ENCODE measurements around the gene YIF1A. TPM values are rescaled to one million over a fixed set of nuclear protein-coding genes. Genes with fewer than 3 reads are reported as not detected.

The YIF1A gene
- total and polyA plus RNA-seq, 4 donors: 93.0 to 136 (median 117) TPM

DNA sequence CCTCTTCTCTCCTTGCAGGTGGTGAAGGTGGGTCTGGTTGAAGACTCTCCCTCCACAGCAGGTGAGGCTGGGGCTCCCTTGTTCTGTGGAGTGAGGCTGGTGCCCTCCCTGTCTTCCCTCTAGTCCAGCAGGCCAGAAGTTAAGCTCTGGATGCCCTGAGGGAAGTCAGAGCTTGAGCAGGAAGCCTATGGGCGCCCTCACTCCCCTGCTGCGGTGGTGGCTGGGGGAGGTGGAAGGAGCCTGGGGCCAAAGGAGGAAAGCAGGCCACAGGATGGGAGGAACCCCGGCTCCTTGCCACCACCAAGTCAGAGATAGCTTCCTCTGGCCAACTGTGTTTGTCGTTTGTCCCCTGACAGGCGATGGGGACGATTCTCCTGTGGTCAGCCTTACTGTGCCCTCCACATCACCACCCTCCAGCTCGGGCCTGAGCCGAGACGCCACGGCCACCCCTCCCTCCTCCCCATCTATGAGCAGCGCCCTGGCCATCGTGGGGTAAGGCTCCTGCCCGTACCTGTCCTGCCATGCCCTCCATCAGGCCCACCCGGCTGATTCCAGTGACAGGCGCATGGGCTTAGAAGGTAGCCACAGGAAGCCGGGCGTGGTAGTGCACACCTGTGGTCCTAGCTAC lies 50.0 kb downstream of the YIF1A start:
- 95% methylated on average over 17 of the region's 17 CpGs for WGBS
- H3K4me3 ChIP-seq (ENCODE audit: low read depth in 1 of 3, low read length in 3 of 3): no peak overlapping the region
- no peak overlapping the region for H3K27ac ChIP-seq (ENCODE audit: low read depth in 1 of 2, low read length in 2 of 2)

More for the DNA sequence above, 50.0 kb downstream of the YIF1A start:
- Histone ChIP-seq H3K27me3 (ENCODE audit: control insufficient read depth in 4 of 4, insufficient read depth in 4 of 4, low read length in 3 of 4) (no peaks in the 10 kb centered on the region), H3K4me1 (ENCODE audit: control insufficient read depth in 4 of 4, insufficient read depth in 4 of 4, low read length in 3 of 4) (no peaks in the 10 kb centered on the region), H3K36me3 (ENCODE audit: control insufficient read depth in 4 of 4, insufficient read depth in 3 of 4, low read depth in 1 of 4, low read length in 3 of 4) (peaks cover 1 to 31% (median 5%) of the 10 kb centered on the region in 4 donors), H3K9me3 (ENCODE audit: control insufficient read depth in 4 of 4, low read length in 3 of 4) (no peaks in the 10 kb centered on the region), H3K9ac (ENCODE audit: low read depth in 1 of 2, low read length in 2 of 2) (no peak overlapping the region)
- no peak for DNase-seq (ENCODE audit: low spot score)
- TF ChIP-seq, protein P1, sequence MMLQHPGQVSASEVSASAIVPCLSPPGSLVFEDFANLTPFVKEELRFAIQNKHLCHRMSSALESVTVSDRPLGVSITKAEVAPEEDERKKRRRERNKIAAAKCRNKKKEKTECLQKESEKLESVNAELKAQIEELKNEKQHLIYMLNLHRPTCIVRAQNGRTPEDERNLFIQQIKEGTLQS (IDR thresholded peaks at IDR 0.05): no peak
- TF ChIP-seq NR2F2 (IDR thresholded peaks at IDR 0.05): no peak
- TF ChIP-seq, protein P2, sequence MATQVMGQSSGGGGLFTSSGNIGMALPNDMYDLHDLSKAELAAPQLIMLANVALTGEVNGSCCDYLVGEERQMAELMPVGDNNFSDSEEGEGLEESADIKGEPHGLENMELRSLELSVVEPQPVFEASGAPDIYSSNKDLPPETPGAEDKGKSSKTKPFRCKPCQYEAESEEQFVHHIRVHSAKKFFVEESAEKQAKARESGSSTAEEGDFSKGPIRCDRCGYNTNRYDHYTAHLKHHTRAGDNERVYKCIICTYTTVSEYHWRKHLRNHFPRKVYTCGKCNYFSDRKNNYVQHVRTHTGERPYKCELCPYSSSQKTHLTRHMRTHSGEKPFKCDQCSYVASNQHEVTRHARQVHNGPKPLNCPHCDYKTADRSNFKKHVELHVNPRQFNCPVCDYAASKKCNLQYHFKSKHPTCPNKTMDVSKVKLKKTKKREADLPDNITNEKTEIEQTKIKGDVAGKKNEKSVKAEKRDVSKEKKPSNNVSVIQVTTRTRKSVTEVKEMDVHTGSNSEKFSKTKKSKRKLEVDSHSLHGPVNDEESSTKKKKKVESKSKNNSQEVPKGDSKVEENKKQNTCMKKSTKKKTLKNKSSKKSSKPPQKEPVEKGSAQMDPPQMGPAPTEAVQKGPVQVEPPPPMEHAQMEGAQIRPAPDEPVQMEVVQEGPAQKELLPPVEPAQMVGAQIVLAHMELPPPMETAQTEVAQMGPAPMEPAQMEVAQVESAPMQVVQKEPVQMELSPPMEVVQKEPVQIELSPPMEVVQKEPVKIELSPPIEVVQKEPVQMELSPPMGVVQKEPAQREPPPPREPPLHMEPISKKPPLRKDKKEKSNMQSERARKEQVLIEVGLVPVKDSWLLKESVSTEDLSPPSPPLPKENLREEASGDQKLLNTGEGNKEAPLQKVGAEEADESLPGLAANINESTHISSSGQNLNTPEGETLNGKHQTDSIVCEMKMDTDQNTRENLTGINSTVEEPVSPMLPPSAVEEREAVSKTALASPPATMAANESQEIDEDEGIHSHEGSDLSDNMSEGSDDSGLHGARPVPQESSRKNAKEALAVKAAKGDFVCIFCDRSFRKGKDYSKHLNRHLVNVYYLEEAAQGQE (IDR thresholded peaks at IDR 0.05): no peak
- TF ChIP-seq TAF1 (conservative IDR thresholded peaks at IDR 0.05): no peak
- TF ChIP-seq RAD21 (IDR thresholded peaks at IDR 0.05): no peak
- TF ChIP-seq HNF4G (IDR thresholded peaks at IDR 0.05): no peak
- no peak for TF ChIP-seq YY1 (IDR thresholded peaks at IDR 0.05)
- no peak for TF ChIP-seq CTCF (IDR thresholded peaks at IDR 0.05; ENCODE audit: low read depth, low read length, missing input control)
- TF ChIP-seq FOXA2 (IDR thresholded peaks at IDR 0.05): no peak
- TF ChIP-seq SP1 (IDR thresholded peaks at IDR 0.05): no peak
- no peak for TF ChIP-seq RXRA (IDR thresholded peaks at IDR 0.05)
- no peak for TF ChIP-seq GABPA (IDR thresholded peaks at IDR 0.05 in 1 of 2, conservative IDR thresholded peaks at IDR 0.05 in 1 of 2)
- TF ChIP-seq EGR1 (IDR thresholded peaks at IDR 0.05; ENCODE audit: low read depth in 2 of 2): no peak
- no peak for TF ChIP-seq HNF4A (conservative IDR thresholded peaks at IDR 0.05)
- no peak for TF ChIP-seq MAX (IDR thresholded peaks at IDR 0.05)
- TF ChIP-seq JUND (IDR thresholded peaks at IDR 0.05): no peak
- TF ChIP-seq ZBTB33 (IDR thresholded peaks at IDR 0.05): no peak
